T-helper 2 cell treated with Interferon-gamma antibody and Interleukin-4, amounts not matched to agents 100 ng/mL and 5 ng/mL, for 36 hours (primary cell): ENCODE data around the gene AIP. TPM values are rescaled to one million over a fixed set of nuclear protein-coding genes. Genes with fewer than 3 reads are reported as not detected.

Experiments
- intact Hi-C: fragments of 100-400 bp; cut with micrococcal nuclease; formaldehyde crosslinking; loops from one replicate; pipeline ENCODE4 v1.15.1; 2023
- total RNA-seq: library from RNA; stranded (reverse); gene quantifications from 2 replicates; pipeline ENCODE4 v1.2.3, GENCODE V29; 2022

AIP gene
- total RNA-seq, 1 donor from 2014 or later = 157 TPM

DNA sequence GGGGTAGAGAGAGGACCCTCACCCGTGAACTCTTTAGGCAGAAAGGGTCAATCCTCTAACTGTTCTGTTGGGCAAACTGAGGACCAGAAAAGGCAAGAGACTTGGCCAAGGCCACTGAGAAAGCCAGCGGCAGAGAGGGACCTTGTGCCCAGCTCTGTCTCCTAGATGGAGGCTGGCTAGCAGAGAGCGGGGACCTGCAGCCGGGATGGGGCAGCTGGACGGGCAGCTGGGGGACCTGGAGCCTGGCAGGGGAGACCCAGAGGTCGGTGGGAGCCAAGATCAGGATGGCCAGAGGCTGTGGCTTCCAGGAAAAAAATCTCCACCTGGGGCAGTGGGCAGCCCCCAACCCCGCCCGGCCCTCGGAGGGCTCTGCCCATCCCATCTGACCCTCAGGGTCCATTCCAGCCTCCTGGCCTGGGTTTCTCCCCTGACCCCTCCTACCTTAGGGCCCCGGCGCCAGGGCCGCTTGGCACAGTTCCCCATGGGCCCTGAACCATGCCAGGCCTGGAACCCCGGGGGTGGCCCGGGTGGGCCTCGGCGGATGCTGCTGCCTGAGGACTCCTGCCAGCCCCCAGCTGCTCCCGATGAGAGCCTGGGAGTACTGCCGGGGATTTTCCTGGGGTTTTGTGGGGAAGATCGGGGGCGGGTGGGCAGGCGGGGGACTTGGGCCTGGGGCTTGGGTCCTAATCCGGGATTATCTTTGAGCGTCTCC lies 40.2 kb downstream of the AIP start, which contains the start of gene CABP2:
TSS of gene CABP2 (minus strand) at position 603 of the 712 bp plus-strand sequence. CDS start at position 483, 120 bp downstream.
- intact Hi-C loops = no loop called here

DNA sequence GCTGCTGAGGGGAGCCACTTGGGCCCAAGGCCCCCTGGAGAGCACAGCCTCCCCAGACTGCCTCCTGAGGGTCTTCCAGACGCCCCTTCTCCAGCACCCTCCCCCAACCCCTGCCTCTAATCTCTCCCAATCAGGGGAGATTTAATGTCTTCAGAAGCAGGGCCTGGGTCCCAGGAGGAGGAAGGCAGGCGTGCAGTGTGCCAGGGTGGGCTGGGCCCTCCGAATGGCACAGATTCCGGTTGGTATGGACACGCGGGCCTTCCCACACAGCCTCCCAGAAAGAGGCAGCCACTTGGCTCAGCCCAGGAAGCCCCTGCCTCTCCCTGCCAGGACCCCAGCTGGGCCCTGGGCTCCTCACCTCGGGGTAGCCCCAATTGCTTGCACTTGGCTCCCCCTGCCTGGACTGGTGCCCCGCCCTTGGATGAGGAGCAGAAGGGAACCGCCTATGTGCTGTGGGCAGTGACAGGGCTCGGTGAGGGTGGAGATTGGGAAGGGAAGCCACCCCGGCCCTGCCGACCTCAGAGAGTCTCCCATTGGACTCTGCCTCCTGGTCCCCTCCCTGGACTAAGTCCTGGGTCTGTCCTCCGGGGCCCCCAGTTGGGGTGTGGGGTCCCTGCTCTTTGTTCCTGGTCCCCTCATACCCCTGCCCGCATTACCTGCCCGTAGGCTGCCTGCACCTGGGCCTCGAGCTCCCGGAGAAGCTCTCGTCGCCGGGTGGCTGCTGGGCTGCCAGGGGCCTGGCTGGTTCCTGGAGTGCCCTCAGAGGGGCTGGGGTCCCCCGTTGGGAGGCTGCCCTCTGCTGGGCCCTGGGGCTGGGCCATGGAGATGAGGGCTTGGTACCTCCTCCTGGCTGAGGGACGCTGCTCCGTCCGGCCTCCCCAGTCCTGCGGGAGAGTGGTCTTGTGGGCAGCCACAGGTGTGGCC lies 41.0 kb downstream of the AIP start:
- intact Hi-C loops = no loop called here

DNA sequence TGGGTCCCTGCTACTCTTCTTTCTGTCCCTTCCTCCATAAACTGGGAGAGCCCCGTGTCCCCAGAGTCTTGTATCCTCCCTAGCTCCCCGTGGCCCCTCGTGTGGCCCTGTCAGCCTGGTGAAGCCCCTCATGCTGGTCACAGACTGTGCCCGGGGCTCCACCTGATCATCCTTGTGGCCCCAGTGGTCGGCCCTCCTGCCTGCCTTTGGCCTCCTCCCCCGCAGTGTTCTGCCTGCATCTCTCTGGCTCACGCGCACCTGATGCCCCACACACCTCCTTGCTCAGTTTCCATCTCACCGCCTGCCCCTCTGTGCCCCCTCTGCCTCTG lies 41.6 kb downstream of the AIP start:
- intact Hi-C loops = no loop called here

DNA sequence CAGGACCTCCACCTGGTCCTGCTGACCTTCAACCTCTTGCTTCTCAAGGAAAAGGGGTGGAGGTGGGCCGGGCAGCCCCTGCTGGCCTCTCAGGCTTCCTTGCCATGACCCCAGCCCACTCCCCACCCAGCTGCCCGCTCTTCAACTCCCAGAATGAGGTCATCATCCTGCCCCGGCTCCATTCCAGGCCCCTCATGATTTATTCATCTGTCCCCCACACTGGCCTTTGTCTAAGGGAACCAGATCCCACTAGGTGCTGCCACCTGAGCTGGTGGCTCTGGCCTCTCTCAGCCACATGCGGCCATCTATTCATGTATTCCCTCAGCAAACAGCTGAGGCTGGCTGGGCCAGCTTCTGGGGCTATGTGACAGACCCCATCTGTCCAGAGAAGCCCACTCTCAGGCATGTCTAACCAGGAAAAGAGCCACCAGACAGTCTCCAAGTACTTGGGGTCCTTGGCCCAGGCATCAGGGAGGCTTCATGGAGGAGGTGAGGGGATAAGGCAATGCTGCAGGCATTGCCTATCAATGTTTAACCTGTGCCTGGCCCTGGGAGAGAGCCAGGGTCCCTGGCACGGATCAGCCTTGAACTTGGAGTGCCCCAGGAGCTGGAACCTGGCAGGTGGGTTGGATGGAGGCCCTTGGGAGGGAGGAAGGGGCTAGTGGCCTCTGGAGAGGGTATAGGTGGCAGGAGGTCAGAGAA lies 42.6 kb downstream of the AIP start:
- intact Hi-C loops = no loop called here

DNA sequence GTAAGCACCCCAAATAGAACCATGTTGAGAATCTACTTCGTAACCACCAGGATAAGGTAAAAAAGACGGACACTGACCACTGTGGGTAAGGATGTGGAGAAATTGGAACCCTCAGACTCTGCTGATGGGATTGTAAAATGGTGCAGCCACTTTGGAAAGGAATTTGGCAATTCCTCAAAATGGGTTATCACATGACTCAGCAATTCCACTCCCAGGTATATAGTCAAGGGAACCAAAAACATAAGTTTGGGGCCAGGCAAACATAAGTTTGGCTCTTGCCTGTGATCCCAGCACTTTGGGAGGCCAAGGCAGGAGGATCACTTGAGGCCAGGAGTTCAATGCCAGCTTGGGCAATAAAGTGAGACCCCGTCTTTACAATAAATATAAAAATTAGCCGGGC lies 45.5 kb downstream of the AIP start:
- intact Hi-C loops = no loop called here

DNA sequence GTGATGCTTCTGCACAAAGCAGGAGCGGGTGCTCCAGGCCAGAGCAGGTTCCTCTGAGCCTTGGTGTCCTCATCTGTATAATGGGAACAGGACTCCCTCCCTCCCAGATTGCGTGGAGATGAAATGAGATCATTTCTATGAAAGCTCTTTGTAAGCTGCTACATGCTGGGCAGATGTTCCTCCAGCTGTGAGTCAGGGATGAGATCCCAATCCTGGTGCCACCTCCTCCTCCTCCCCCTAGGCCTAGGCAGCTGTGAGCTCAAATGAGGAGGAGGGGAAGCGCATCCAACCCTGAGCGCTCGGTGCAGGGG lies 47.4 kb downstream of the AIP start:
- intact Hi-C loops = no loop called here

DNA sequence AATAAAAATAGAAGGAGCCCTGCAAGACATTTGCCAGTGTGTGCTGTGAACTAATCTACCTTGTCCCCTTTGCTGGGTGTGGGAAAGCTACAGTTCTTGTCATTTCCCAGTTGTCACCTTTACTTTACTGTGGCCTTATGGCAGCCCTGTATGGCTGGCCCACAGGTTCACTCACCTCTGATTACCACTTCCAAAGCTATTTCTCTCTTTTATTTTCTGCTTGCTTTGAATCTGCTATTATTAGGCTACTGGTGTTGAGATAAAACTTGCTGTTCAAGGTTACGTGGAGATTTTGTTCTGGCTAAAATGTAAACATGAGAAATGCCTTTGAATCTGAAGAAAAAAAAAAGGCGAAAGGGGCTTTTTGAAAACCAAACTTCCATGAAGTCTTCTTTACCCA lies 50.1 kb downstream of the AIP start:
- intact Hi-C loops = no loop called here

DNA sequence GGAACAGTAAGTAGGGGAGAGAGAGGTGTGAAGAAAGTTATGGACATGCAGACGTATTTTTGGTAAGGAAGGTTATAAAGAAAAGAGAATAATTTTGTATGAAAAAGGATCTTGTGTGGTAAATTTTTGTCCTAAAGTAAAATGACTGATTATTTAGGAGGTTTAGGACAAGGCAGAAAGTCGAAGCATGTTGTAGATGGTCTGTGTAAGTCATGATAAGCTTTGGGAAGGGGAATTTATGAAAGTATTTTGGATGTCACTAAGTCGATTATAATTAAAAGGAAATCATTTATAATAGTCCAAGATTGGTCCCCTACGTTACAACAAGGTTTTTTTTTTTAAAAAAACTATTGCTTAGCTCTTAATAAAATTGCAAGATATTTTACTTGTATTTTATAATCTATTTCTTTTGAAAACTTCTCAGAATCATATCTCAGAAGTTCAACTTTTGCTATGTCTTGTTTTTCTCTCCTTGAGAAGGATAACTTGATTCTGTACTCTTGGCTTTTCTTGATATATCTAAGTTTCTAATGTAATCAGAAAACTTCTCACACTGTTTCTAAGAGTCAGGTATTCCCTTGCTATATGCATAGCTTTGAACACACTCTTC lies 51.3 kb downstream of the AIP start:
- intact Hi-C loops = no loop called here

DNA sequence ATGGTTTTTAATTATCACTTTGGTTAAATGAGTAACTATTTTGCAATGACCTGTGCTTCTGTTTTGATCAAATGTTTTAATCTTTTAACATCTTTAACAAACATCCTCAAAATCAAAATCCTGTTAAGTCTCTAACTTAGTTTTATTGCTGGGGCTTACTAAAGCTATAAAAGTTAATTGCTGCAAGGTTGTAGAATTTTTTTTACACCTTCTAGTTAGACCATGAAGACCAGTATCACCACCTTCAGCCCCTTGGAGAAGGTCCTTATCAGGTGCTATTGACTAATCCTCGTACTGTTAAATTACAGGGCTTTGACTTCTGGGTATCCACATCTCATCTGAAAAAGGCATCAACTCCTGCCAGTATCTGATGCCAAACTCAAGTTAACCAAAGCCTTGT lies 52.7 kb downstream of the AIP start:
- intact Hi-C loops = no loop called here

DNA sequence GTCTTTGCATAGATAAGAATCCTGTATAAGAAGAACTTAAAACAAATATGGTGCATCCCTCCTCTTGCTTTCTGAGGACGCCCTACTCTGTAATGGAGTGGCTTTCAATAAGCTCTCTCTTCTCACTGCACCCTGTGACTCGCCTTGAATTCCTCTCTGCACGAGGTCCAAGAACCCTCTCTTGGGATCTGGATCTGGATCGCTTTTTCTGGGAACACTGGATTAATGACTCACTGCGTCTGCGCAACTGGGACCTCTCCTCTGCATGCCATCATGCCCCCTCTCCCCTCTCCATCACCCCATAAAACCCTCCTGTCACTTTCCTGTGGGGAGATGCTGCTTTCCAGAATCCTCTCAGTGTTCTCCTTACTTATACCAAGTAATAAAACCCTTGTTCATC lies 55.5 kb downstream of the AIP start:
- intact Hi-C loops = no loop called here

DNA sequence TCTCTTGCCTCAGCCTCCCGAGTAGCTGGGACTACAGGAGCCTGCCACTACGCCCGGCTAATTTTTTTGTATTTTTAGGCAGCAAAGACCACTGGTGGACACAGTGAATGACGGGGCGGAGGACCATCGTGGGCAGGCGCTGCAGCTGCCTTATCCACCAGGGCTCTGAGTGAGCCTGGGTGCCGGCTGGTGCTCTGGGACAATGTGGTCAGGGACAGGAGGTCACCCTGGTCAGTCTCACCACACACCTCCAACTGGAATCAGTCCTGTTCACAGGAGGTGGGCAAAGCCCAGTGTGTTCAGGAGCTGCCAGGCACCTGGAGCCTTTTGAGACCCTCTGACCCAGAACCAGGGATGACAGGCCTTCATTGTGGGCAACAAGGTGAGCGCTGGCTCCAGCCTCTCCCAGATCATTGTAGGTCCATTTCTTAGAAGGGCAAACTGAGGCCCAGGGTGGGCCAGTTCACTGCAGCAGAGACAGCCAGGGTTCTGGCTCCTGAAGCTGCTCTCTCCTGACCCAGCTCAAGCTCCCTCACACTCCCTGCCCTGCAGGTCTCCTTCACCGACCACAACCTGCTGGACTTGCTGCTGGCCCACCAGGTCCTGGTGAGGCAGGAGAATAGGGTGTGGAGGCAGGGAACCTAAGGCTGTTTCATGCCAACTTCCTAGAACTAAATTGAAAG lies 56.1 kb downstream of the AIP start:
- intact Hi-C loops = no loop called here

DNA sequence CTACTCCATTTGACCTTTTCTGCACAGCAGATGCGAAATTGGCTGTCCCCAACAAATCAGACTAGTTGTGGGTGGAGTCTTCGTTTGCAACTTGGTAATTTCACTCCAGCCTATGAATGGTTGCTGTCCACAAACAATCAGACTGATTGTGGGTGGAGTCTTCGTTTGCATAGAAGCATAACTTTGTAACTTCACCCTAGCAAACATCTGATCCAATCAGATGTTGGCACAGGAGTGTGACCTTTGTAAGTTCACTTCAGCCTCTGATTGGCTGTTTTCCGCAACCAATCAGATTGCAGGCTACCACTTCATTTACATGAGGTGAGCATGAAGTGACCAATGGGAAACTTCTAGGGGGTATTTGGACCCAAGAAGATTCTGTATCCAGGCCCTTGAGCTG lies 56.7 kb downstream of the AIP start:
- intact Hi-C loops = no loop called here

Other genes starting within 250 kb of the AIP start
- 315 and 316 TPM in 2 replicates for gene GRK2, start 216.6 kb upstream of the AIP start, total RNA-seq
- 188 and 192 TPM in 2 replicates for gene ANKRD13D, start 193.7 kb upstream of the AIP start, total RNA-seq
- gene SSH3, start 179.5 kb upstream of the AIP start, total RNA-seq = 9.7 and 14.2 TPM in 2 replicates
- gene POLD4, start 129.5 kb upstream of the AIP start, total RNA-seq = 48.0 and 52.8 TPM in 2 replicates
- 0.39 and 0.48 TPM in 2 replicates for gene CLCF1, start 109.4 kb upstream of the AIP start, total RNA-seq
- gene RAD9A, start 91.0 kb upstream of the AIP start, total RNA-seq = 44.8 and 51.7 TPM in 2 replicates
- 346 and 351 TPM in 2 replicates for gene PPP1CA, start 81.2 kb upstream of the AIP start, total RNA-seq
- 280 and 291 TPM in 2 replicates for gene TBC1D10C, start 78.9 kb upstream of the AIP start, total RNA-seq
- 0.14 and 0.86 TPM in 2 replicates for gene CARNS1, start 67.3 kb upstream of the AIP start, total RNA-seq
- 59.8 and 64.4 TPM in 2 replicates for gene RPS6KB2, start 54.5 kb upstream of the AIP start, total RNA-seq
- 308 and 324 TPM in 2 replicates for gene PTPRCAP, start 45.3 kb upstream of the AIP start, total RNA-seq
- 241 and 247 TPM in 2 replicates for gene CORO1B, start 39.5 kb upstream of the AIP start, total RNA-seq
- gene GPR152, start 30.3 kb upstream of the AIP start, total RNA-seq = not detected in 2 replicates
- gene CABP4, start 27.7 kb upstream of the AIP start, total RNA-seq = 3.7 and 4.0 TPM in 2 replicates
- 34.3 and 40.4 TPM in 2 replicates for gene TMEM134, start 13.8 kb upstream of the AIP start, total RNA-seq
- gene PITPNM1, start 22.3 kb downstream of the AIP start, total RNA-seq = 80.2 and 91.6 TPM in 2 replicates
- 159 and 166 TPM in 2 replicates for gene CDK2AP2, start 25.1 kb downstream of the AIP start, total RNA-seq
- gene CABP2, start 40.4 kb downstream of the AIP start, total RNA-seq = not detected in 2 replicates
- 278 and 289 TPM in 2 replicates for gene GSTP1, start 100.8 kb downstream of the AIP start, total RNA-seq
- gene NDUFV1, start 123.9 kb downstream of the AIP start, total RNA-seq = 219 TPM in 2 replicates
- 9.8 and 11.5 TPM in 2 replicates for gene NUDT8, start 146.9 kb downstream of the AIP start, total RNA-seq
- not detected in 2 replicates for gene TBX10, start 156.7 kb downstream of the AIP start, total RNA-seq
- 0.68 and 0.80 TPM in 2 replicates for gene ACY3, start 167.7 kb downstream of the AIP start, total RNA-seq
- gene ALDH3B2, start 191.6 kb downstream of the AIP start, total RNA-seq = not detected in 2 replicates